ENCODE results near the gene ETFA. TPM values are rescaled to one million over a fixed set of nuclear protein-coding genes. Genes with fewer than 3 reads are reported as not detected.

Gene ETFA
- total and polyA plus RNA-seq, 10 of the 15 experiments (the other 5 are each of a cell fraction or from before 2014, with no cell fraction given), result 114 to 331 (median 152) TPM

DNA sequence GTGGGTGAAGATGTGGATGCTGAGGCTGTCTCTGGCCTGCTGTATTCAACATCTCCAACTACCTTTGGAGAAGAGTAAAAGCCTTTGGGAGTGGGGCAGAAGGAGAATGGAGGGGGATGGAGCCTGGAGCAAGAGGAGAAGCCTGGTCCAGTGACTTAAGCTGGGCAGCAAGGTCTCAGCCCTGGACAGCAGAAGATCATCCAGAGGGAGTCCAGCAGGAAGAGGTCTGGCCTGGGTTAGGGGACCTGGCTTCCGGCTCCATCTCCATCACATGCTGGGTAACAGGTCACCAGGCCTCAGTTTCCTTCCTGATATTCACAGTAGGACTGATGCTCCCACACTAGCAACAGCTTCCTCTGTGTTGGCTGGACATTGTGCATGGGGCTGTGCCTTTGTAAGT is 21.5 kb upstream of the ETFA start:
- Histone ChIP-seq H3K9ac (ENCODE audit: control insufficient read depth, insufficient read depth, low read length) (no peak overlapping the region), H3K27ac (ENCODE audit: control insufficient read depth, insufficient read depth) (no peak overlapping the region), H2AFZ (ENCODE audit: control insufficient read depth, low read depth, low read length) (no peak overlapping the region), H3K4me2 (ENCODE audit: control insufficient read depth, insufficient read depth) (no peak overlapping the region), H3K79me2 (ENCODE audit: control insufficient read depth, insufficient read depth, low read length) (no peaks in the 10 kb centered on the region), H3K36me3 (ENCODE audit: control insufficient read depth in 2 of 2, insufficient read depth in 2 of 2, low read length in 1 of 2) (no peaks in the 10 kb centered on the region), H3K4me1 (ENCODE audit: control insufficient read depth, insufficient read depth, low read length) (peaks cover 7% of the 10 kb centered on the region; the same call in 1 of the 2 replicates), H3K4me3 (no peak overlapping the region), H3K27me3 (replicated peaks in 1 of 2; ENCODE audit: control insufficient read depth in 2 of 2, insufficient read depth in 2 of 2, low read length in 1 of 2) (peaks cover 0 to 8% of the 10 kb centered on the region in 2 experiments; a peak in 2 of 4 replicates), H4K20me1 (ENCODE audit: control insufficient read depth, insufficient read depth) (no peaks in the 10 kb centered on the region), H3K9me3 (replicated peaks; ENCODE audit: control insufficient read depth, insufficient read depth, low read length) (no peaks in the 10 kb centered on the region)
- TF ChIP-seq RAD51 (IDR thresholded peaks at IDR 0.05) (no peak), SREBF1 (IDR thresholded peaks at IDR 0.05; ENCODE audit: low read length) (no peak), ZZZ3 (IDR thresholded peaks at IDR 0.05; ENCODE audit: control insufficient read depth, insufficient read length, low read depth) (no peak), HCFC1 (IDR thresholded peaks at IDR 0.05; ENCODE audit: low read length) (no peak), BRCA1 (IDR thresholded peaks at IDR 0.05; ENCODE audit: low read depth, low read length) (no peak), GATAD2B (conservative IDR thresholded peaks at IDR 0.05; ENCODE audit: low read depth) (no peak), MXI1 (IDR thresholded peaks at IDR 0.05; ENCODE audit: low read depth, low read length) (no peak), SUZ12 (IDR thresholded peaks at IDR 0.05; ENCODE audit: unreplicated experiment) (no peak)
- TF ChIP-seq, protein P1, sequence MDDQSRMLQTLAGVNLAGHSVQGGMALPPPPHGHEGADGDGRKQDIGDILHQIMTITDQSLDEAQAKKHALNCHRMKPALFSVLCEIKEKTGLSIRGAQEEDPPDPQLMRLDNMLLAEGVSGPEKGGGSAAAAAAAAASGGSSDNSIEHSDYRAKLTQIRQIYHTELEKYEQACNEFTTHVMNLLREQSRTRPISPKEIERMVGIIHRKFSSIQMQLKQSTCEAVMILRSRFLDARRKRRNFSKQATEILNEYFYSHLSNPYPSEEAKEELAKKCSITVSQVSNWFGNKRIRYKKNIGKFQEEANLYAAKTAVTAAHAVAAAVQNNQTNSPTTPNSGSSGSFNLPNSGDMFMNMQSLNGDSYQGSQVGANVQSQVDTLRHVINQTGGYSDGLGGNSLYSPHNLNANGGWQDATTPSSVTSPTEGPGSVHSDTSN (IDR thresholded peaks at IDR 0.05; ENCODE audit: insufficient replicate concordance, low read depth, low read length), result no peak
- ChIA-PET RAD21 (ENCODE audit: unreplicated experiment) (no interaction called here), POLR2A (no interaction called here), SMC1A (ENCODE audit: uncharacterized antibody, unreplicated experiment) (interaction anchor here (0.9 to 1.9 kb wide), 2 partner anchors 48 to 97 kb away, joined by 3 to 5 read pairs; no protein-coding TSS in a partner anchor), CTCF (interaction anchor here (1.0 to 3.0 kb wide), 6 partner anchors 8 to 147 kb away, joined by 3 to 21 read pairs (median 7); no protein-coding TSS in a partner anchor)
- no peak for DNase-seq (ENCODE audit: low read depth, low spot score)
- WGBS (ENCODE audit: insufficient coverage, insufficient replicate concordance, low lambda C conversion rate, missing lambda C conversion rate), result 40% methylated on average over 1 of the region's 1 CpG
- intact Hi-C loops (cut with micrococcal nuclease; ENCODE audit: unreplicated experiment), result loop anchor here (5.0 kb wide), 1 partner anchor 95 kb away; no protein-coding TSS in a partner anchor
- no TSS peak for BruUV-seq (replicated peaks)
- in situ Hi-C loops (cut with MboI), result no loop called here
- FAIRE-seq, result no peak
- no peak for ATAC-seq

All from GM12878 (cell line).